G401 (cell line): ENCODE data around the gene PRXL2C. TPM values are rescaled to one million over a fixed set of nuclear protein-coding genes. Genes with fewer than 3 reads are reported as not detected.
"Not testable (repeated sequence)": the region's sequence is repeated elsewhere in the genome, so short reads cannot be mapped to it uniquely, and the experiment has no call there.

Experiments
- DNase-seq: peaks from one replicate; pipeline ENCODE4 v3.0.0-alpha.2; 2015; ENCODE audit warnings: low spot score
- in situ Hi-C: cut with HindIII; loops from 2 replicates; pipeline ENCODE4 v1.10.0; 2016; ENCODE audit warnings: low sequenced_read_pairs, mixed read lengths
- total RNA-seq: library from RNA; depleted of rRNA; stranded (reverse); fragments of >200 nt; shearing (Covaris generic); gene quantifications from 2 replicates; pipeline ENCODE4 v1.2.3, GENCODE V29; 2014; rRNA removed

The PRXL2C gene
- total RNA-seq, 1 experiment from 2014 or later = 18.7 TPM

DNA sequence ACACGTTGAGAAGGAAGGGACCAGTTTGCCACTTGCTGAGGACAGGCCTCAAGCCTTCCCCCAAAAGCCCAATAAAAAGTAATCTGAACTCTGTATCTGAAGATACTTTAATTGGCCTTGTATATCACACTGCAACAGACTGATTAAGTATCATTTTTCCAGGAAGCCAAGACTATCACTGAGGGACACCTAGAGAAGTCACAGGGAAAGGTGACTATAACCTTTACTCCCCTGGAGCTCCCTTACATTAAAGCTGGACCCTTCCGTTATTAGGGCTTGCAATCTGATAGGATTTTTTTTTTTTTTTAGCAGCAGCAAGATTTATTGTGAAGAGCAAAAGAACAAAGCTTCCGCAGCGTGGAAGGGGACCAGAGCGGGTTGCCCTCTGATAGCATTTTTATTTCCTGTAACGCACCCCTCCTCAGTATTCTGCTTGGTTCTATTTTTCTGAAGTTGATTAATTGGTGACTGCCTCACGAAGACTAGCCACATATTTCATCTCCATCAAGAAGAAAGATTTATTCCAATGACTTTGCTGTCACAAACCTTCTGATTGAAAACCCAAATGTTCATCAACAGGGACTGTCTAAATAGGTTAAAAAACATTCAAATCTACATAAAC lies 38.2 kb downstream of the PRXL2C start:
- in situ Hi-C loops = no loop called here
- no peak for DNase-seq

DNA sequence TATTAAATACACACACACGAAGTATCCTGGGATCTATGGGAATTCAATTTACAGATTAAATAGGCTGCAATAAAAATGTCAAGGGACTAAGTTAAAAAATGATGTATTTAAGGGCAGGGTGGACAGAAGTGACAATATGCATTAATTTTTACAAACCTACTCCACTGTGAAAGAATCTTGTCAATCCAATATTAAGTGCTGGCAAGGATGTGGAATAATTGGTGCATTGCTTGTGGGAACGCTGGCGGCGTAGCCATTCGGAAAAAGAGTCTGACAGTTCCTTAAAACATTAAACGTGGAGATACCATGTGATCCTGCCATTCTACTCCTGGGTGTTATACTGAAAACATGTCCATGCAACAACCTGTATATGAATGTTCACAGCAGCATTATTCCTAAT lies 39.7 kb downstream of the PRXL2C start:
- no peak for DNase-seq
- in situ Hi-C loops = no loop called here

DNA sequence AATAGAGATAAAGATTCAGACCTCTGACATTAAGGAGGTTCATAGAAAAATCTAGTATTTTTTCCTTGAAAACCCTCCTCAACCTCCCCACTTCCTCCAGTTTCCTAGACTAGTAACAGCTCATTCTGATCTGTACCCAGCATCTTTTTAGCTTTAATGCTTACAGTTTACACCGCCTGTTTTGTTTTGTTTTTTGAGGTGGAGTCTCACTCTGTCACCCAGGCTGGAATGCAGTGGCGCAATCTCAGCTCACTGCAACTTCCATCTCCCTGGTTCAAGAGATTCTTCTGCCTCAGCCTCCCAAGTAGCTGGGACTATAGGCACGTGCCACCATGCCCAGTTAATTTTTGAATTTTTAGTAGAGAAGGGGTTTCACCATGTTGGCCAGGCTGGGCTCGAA lies 40.5 kb downstream of the PRXL2C start:
- DNase-seq, in situ Hi-C loops: not testable (repeated sequence)

DNA sequence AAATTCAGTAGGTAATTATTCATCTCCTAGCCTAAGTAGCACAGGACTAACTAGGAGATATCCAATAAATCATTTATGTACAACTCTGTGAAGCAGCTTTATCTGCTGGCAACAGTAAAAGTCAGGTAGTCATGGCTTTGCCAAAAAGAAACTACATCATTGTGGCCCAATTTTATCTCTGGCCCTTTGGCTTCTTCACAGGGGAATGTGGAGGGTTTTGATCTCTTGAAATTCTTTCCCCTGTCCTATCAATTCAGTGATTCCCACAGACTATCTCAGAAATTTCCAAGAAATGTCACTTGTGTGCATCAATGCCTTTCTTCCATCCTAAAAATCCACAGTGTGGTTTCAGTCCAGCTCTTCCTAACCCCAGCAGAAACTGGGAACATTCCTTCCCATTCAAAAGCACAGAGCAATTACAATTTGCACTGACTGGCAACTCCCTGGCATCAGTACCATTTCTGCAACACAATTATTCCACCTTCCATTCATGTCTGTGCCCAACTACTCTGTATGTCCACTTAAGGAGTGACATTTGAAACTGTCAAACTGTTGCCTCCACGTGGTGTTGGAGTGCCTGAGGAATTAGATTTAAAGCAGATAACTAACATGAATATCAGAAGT lies 42.0 kb downstream of the PRXL2C start:
- DNase-seq = peak; percentile 31
- in situ Hi-C loops = no loop called here

DNA sequence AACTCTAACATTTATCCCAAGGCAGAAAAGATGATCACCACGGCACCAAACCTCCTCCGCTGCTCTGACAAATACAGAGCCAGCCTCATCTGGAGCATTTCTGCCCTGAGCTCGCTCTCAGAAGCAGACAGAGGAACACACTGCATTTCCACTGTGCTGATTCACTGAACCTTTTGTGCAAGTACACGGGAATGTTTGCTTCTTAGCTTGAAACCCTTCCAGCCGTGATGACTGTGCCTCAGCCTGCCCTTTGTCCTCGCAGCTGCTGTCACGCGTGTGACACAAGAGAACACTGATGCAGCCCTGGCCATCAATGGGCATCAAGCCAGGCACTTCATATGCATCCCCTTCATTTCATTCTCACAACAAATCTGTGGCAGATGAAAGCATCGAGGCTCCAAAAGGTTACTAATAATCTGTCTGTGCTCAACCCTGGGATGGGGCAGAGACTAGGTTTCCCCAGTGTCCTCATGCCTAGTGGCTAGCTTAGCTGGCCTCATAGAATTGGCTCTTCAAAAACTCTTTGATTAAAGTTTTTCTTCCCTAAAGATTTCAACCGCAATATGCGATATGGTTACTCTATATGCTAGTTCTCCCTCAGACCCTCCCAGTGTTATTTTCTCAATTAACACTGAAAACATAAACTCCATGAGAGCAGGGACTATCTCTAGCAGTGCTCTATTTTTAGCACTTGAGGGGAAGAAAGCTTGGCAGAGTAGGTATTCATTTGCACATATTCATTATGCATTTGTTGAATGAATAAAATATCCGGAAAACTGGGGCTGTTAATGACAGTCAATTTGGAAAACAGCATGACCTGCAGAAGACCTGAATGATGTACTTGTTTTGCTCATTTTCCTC lies 42.8 kb downstream of the PRXL2C start:
- peak; percentile 70 for DNase-seq
- in situ Hi-C loops = no loop called here

DNA sequence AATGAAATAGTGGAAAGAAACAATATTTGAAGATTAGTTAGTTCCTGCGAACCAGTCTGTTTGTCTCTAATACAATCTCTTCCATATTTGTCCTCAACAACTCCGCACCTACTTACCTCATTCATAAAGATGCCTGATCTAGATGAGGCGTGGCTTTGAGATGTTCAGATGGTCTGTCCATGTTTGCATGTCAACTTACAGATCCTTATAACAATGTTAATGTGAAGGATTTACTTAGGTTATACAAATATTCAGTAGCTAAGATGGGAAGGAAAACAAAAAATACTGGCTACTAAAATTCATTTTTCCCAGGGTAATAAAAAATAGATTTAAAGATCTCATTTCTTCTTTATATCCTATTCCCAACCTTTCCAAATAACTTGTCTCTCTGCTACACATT lies 43.8 kb downstream of the PRXL2C start:
- no peak for DNase-seq
- in situ Hi-C loops = no loop called here

DNA sequence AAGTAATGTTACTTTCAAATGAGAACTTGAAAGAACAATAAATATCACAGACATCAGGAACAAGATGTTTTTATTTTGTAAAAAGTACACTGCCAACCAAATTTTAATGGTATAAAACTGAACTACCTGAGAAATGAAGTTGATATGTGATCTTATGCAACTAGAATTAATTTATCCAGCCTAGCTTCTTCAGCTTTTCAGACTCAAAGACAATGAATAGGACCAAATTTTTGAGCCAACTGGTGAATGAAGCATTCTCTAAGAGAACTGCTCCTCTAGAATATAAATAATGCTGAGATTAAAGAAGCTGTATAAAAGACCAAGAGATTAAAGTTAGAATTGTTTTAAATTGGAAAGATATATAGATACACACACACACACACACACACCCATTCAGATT lies 45.4 kb downstream of the PRXL2C start:
- in situ Hi-C loops = no loop called here
- no peak for DNase-seq

DNA sequence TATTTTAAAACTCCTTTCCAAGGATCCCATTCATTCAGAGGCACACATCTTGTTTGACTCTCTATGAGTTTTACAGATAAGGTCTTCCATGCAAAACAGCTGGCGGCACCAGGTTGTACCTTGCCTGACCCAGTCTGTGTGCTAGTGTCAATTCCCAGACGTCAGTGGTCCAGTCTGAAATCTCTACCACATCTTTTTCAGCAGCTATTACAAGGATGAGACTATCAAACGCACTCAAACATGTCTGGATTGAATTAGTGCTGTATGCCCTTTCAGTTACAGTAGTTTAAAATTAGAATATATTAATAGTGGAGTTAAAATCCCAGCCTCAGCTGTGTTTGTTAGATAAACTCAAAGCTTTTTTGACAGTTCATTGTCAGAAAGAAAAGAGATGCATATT lies 47.1 kb downstream of the PRXL2C start:
- in situ Hi-C loops = no loop called here

DNA sequence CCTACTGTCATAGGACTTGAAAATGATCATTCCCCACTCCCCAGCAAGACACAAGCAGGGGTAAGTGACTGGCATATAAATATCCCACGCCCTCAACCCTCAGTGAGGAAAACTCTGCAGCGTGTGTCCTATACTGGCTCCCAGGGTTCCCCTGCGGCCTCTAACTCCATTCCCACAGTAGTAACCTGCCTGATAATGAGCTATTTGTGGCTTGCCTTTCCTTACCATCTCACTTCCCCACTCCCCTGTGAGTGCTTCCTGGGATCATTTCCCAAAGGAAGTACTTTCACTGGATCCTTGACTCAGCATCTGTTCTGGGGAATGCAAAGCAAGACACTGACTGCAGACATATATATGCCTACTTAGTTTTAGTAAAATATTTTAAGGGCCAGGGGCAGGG lies 49.8 kb downstream of the PRXL2C start:
- in situ Hi-C loops = no loop called here
- DNase-seq = no peak

More for the DNA sequence above, 47.1 kb downstream of the PRXL2C start:
- no peak for DNase-seq

DNA sequence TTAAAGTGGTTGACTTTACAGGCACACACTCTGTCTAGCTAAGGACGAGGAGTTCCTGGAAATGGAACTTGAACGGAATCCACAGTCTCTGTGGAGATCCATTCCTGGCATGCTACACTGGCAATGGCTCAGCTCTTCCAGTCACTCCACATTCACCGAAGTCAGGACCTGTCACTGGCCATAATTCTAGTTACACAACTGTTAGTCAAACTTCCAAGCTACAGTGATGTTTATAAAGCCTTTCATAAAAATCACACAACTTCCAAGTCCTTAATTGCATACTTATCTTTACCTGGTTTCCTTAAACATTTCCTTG lies 51.2 kb downstream of the PRXL2C start:
- no peak for DNase-seq
- in situ Hi-C loops = no loop called here

DNA sequence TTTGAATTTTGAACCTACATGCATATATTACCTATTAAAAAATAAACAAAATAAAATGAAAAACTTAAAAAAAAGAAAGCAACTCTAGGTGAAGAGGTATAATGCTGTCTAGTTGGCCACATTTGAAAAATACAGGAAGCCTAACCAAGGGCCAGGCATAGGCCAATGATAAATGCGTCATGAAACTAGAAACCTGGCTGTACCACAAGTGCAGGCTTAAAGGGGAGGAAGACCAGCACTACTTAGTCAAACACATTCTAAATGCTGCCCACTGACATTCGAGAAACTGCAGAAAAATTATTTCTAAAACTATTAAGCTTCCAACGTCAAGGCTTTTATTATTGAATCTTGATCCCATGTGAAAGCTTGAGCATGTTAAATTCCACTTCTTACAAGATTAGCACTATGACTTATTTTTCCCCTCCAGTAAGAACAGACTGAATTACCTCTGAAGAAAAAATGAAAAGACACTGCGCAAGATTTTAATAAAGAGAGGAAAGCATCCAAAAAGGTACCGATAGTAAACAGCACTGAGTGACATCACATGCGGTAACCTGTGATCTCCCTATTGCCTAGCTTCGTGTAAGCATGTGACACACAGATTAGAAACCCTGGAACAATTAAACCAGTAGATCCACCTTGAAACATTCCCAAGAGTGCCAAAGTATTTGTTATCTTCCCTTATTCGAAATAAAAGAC lies 51.7 kb downstream of the PRXL2C start:
- in situ Hi-C loops = no loop called here
- no peak for DNase-seq

DNA sequence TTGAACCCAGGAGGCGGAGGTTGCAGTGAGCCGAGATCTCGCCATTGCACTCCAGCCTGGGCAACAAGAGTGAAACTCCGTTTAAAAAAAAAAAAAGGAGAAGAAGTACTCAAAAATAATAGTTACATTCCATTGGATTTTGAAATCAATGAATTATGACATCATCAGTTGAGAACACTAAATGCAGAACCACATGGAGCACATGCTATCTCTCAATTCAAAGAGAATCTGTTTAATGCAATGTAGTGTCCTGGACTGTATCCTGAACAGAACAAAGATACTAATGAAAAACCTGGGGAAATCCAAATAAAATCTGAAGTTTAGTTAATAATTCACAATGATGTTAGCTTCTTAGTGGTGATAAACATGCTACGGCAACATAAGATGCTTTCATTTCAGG lies 55.8 kb downstream of the PRXL2C start:
- in situ Hi-C loops = no loop called here
- DNase-seq = no peak

DNA sequence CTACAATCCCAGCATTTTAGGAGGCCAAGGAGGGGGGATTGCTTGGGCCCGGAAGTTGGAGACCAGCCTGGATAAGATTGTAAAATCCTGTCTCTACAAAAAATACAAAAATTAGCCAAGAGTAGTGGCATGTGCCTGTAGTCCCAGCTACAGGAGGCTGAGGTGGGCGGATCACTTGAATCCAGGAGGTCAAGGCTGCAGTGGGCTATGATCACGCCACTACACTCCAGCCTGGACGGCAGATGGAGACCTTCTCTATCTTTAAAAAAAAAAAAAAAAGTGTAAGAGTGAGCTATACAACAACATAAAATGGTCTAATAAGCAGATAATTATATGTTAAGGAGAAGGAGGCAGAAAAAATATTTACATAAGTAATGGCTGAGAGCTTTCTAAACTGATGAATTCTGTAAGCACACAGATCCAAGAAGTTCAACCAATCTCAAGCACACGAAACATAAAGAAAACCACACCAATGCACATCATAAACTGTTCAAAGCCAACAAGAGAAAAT lies 58.5 kb downstream of the PRXL2C start:
- in situ Hi-C loops = no loop called here
- no peak for DNase-seq

Other genes with a start within 250 kb of the PRXL2C start
- gene ZNF367, start 236.9 kb downstream of the PRXL2C start, total RNA-seq = 8.6 and 10.7 TPM in 2 replicates
- gene HABP4, start 205.1 kb downstream of the PRXL2C start, total RNA-seq = 66.0 and 78.9 TPM in 2 replicates
- gene CDC14B, start 35.5 kb downstream of the PRXL2C start, total RNA-seq = 20.1 and 23.5 TPM in 2 replicates
- gene ZNF510, start 122.8 kb upstream of the PRXL2C start, total RNA-seq = 5.6 and 15.8 TPM in 2 replicates
- 2.7 and 5.8 TPM in 2 replicates for gene ZNF782, start 199.2 kb upstream of the PRXL2C start, total RNA-seq